ENCODE results near the gene BMS1.

DNA sequence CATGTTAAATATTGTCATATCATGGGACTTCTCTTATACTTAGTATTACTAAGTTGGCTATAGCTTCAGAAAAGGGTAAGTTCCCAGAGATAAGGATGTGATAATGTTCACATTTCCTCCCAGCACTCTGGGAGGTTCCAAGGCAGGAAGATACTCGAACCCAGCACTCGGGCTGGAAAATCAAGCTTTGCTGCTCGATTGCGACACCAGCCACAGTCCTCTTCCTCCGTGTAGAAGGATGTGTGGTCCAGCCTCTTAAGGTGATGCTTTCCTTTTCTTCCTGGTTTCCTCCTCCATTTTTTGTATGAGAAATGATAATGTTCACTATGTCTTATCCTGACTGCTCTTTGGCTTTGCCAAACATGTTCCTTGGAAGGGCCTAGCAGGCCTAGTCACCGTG lies 3.2 kb downstream of the BMS1 start:
- TF ChIP-seq MTA3 (IDR thresholded peaks at IDR 0.05; ENCODE audit: borderline replicate concordance, low read length) (no peak), POLR2A (IDR thresholded peaks at IDR 0.05; ENCODE audit: low read depth, low read length) (no peak), NR2C1 (IDR thresholded peaks at IDR 0.05) (no peak), CTCF (IDR thresholded peaks at IDR 0.05 in 2 of 3, conservative IDR thresholded peaks at IDR 0.05 in 1 of 3; ENCODE audit: control insufficient read depth in 2 of 3, extremely low read depth in 1 of 3, insufficient read depth in 1 of 3, low read depth in 3 of 3, low read length in 3 of 3) (no peak)
- TF ChIP-seq, protein P1, sequence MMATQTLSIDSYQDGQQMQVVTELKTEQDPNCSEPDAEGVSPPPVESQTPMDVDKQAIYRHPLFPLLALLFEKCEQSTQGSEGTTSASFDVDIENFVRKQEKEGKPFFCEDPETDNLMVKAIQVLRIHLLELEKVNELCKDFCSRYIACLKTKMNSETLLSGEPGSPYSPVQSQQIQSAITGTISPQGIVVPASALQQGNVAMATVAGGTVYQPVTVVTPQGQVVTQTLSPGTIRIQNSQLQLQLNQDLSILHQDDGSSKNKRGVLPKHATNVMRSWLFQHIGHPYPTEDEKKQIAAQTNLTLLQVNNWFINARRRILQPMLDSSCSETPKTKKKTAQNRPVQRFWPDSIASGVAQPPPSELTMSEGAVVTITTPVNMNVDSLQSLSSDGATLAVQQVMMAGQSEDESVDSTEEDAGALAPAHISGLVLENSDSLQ (IDR thresholded peaks at IDR 0.05) = no peak
